ENCODE data around the gene HPSE2. TPM values are rescaled to one million over a fixed set of nuclear protein-coding genes. Genes with fewer than 3 reads are reported as not detected.

HPSE2 gene
- total RNA-seq, 4 donors from 2014 or later: 0.57 to 3.6 (median 1.5) TPM

DNA sequence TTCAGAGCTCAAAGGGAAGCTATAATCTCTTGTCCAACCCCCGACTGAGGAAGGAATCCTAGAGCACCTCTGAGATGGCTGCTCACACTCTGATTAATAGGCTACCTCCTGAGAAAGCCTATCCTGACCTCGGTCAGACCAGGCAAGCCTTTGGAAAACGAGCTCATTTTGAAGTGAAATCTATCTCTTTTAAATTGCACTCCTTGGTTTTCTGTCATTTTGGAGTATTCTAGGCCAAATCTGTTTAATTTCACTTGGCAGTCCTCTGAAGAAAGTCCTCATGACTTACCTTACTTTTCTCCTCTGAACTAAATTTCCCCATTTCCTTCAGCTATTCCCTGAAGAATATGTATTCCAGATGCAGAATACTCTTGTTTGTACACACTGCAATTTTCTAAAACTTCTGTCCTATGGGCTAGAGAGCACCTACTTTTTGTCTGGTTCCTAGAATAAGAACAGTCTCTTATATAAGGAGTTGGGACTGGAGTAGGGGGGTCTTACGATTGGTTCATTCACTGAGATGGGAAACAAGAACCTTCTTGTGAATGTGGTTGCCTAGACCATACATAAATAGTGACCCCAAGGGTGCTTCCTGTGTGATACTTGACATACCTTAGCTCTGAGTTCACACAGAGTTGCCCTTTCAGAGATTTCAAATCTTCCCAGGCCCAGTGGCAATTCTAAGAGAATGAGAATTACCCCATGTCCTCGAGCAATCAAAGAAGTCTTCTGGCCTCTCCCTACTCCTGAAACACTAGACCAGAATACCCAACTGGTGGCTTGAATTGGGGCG lies 757.0 kb downstream of the HPSE2 start:
- intact Hi-C loops (cut with DNase I; ENCODE audit: low total_unique reads): no loop called here
- 78 to 87% methylated on average over 6 of the region's 6 CpGs for WGBS, 2 donors
- no peak for TF ChIP-seq POLR2A (IDR thresholded peaks at IDR 0.05)
- TF ChIP-seq, protein P1, sequence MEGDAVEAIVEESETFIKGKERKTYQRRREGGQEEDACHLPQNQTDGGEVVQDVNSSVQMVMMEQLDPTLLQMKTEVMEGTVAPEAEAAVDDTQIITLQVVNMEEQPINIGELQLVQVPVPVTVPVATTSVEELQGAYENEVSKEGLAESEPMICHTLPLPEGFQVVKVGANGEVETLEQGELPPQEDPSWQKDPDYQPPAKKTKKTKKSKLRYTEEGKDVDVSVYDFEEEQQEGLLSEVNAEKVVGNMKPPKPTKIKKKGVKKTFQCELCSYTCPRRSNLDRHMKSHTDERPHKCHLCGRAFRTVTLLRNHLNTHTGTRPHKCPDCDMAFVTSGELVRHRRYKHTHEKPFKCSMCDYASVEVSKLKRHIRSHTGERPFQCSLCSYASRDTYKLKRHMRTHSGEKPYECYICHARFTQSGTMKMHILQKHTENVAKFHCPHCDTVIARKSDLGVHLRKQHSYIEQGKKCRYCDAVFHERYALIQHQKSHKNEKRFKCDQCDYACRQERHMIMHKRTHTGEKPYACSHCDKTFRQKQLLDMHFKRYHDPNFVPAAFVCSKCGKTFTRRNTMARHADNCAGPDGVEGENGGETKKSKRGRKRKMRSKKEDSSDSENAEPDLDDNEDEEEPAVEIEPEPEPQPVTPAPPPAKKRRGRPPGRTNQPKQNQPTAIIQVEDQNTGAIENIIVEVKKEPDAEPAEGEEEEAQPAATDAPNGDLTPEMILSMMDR (IDR thresholded peaks at IDR 0.05): no peak
- no peak overlapping the region for H3K4me3 ChIP-seq (ENCODE audit: low read depth, poor library complexity, severe bottlenecking)
- no peak for DNase-seq (ENCODE audit: low spot score in 2 of 2)

DNA sequence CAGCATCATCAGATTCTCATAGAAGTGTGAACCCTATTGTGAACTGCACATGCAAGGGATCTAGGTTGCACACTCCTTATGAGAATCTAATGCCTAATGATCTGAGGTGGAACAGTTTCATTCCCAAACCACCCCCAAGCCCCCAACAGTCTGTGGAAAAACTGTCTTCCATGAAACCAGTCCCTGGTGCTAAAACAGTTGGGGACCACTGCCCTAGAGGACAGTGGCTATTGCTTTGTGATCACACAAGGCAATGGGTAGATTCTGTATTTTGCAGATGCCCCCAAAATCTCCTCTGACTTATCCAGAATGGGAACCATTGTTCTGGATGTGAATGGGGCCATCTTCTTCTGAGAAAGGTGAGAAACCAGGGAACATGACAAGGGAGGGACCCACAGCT lies 757.8 kb downstream of the HPSE2 start:
- intact Hi-C loops (cut with DNase I; ENCODE audit: low total_unique reads): no loop called here
- H3K4me3 ChIP-seq (ENCODE audit: low read depth, poor library complexity, severe bottlenecking): no peak overlapping the region
- TF ChIP-seq, protein P1 (IDR thresholded peaks at IDR 0.05): no peak
- no peak for TF ChIP-seq POLR2A (IDR thresholded peaks at IDR 0.05)
- DNase-seq (ENCODE audit: low spot score in 2 of 2): no peak

DNA sequence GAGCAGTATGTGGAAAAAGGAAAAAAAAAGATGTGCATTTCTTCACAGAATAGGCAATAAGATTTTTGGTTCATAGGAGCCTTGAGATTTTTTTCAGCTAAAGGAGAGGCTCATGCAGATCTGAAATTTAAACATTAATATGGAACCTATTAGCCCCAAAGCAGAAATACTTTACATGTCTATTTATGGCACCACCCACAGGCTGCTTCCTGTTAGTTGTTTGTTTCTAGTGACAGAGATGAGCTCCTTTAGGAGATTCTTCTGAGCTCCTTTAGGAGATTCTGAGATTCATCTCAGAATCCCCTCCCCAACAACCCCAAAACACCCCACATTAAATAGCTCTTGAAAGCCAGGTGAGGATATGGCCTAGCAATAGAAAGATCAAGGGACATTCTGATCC lies 761.0 kb downstream of the HPSE2 start:
- no peak for DNase-seq (ENCODE audit: low spot score in 2 of 2)
- no peak overlapping the region for H3K4me3 ChIP-seq (ENCODE audit: low read depth, poor library complexity, severe bottlenecking)
- no peak for TF ChIP-seq POLR2A (IDR thresholded peaks at IDR 0.05)
- TF ChIP-seq, protein P1 (IDR thresholded peaks at IDR 0.05): no peak
- intact Hi-C loops (cut with DNase I; ENCODE audit: low total_unique reads): no loop called here

DNA sequence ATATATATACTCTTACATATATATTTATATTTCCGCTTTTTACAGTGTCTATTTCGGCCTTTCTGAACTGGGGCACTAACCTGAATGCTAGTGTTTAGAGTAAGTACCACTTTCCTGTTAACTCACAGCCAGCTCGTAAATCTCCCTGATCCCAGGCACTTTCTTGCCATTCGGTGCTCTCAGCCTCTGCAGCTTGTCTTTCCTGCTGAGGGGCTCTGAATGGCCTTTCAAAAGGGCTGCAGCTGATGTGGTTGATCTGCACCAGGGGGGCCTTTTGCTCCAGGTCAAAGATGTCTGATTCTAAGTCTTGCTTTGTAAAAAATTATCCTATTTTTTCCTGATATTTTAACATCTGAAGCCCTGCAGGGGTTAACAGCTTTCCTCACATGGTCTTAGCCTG lies 763.5 kb downstream of the HPSE2 start:
- intact Hi-C loops (cut with DNase I; ENCODE audit: low total_unique reads): no loop called here
- no peak for DNase-seq (ENCODE audit: low spot score in 2 of 2)
- H3K4me3 ChIP-seq (ENCODE audit: low read depth, poor library complexity, severe bottlenecking): no peak overlapping the region
- TF ChIP-seq, protein P1 (IDR thresholded peaks at IDR 0.05): no peak
- no peak for TF ChIP-seq POLR2A (IDR thresholded peaks at IDR 0.05)
- 64 to 84% methylated on average over 4 of the region's 4 CpGs for WGBS, 2 donors

DNA sequence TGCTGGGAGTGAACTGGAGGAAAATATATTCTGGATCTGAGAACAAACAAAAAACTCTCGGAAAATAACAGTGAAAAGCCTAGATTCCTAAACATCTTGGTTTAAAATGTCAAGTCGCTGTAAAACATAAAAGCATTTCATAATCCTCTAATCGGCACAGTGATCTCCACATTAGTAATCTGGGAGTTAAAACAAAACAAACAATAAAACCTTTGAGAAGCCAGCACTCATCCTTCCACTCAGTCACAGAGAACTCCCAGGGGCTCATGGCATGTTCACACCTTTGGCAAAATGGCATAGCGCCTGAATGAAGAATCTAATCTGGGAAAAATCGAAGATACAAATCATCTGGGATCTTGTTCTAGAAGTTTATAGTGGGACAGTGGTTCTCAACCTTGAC lies 764.8 kb downstream of the HPSE2 start:
- H3K4me3 ChIP-seq (ENCODE audit: low read depth, poor library complexity, severe bottlenecking): no peak overlapping the region
- 68 to 74% methylated on average over 5 of the region's 5 CpGs for WGBS, 2 donors
- TF ChIP-seq, protein P1 (IDR thresholded peaks at IDR 0.05): no peak
- no peak for TF ChIP-seq POLR2A (IDR thresholded peaks at IDR 0.05)
- no peak for DNase-seq (ENCODE audit: low spot score in 2 of 2)
- intact Hi-C loops (cut with DNase I; ENCODE audit: low total_unique reads): no loop called here
